Right renal cortex interstitium (tissue), 3 donors: ENCODE results near the gene PDCD4. TPM values are rescaled to one million over a fixed set of nuclear protein-coding genes. Genes with fewer than 3 reads are reported as not detected.

Experiments used
- DNase-seq, 3 donors: peaks; one replicate each; pipeline ENCODE4 v3.0.0-alpha.2; 2013; ENCODE audit warnings: low read depth in 3 of 3, low spot score in 2 of 3
- polyA plus RNA-seq, 3 donors: library from polyadenylated mRNA; unstranded; fragments of 120-200 nt; gene quantifications; one replicate each; pipeline ENCODE4 v1.2.1, GENCODE V29; 2013; ENCODE audit not compliant: insufficient read length in 3 of 3

PDCD4 gene
- polyA plus RNA-seq, 3 donors: 257 to 283 (median 268) TPM

DNA sequence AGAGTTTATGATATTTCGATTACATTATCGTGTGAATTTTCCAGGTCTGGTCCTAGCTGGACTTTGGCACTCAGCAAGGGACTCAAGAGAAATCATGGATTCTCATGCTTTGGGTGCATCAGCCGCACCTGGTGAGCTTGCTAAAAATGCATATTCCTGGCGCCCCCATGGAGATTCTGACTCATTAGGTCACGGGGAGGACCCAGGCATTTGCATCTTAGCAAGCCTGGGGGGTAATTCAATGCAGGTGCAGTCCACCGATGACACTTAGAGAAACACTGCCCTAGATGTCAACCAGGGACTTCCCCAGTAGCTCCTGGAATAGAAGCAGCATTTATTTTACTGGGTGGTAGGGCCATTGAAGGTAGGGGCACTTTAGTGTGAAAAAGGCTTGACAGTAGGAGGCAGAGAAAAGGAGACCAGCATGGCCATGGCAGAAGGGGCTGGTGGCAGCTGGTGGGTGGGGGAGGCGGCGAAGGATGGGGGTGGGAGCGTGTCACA is 29.9 kb upstream of the PDCD4 start:
- no peak for DNase-seq

DNA sequence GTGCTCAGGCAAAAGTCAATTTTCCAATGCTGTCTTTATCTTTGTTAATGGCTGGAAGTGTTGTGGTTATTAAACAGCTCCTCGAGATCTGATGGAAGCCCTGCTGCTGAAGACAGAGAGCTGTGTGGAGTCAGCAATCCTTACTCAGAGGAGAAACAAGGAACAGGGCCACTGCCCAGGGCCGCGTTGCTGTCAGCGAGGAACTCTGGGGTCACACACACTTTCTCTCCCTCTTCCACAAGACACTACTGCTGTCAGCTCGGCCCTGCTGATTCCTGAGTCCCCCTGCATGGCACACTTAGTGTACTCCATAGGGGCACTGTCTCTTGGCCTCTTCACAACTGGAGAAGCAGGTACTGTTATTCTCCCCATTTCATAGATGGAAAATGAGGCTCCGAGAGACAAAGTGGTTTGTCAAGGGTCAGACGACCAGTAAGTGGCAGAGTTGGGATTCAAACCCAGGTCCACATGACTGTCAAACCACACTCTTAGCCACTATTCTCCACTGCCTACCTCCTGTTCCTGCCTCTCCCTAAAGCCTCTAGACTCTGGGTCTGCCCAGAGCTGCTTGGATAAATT is 29.3 kb upstream of the PDCD4 start:
- no peak for DNase-seq

DNA sequence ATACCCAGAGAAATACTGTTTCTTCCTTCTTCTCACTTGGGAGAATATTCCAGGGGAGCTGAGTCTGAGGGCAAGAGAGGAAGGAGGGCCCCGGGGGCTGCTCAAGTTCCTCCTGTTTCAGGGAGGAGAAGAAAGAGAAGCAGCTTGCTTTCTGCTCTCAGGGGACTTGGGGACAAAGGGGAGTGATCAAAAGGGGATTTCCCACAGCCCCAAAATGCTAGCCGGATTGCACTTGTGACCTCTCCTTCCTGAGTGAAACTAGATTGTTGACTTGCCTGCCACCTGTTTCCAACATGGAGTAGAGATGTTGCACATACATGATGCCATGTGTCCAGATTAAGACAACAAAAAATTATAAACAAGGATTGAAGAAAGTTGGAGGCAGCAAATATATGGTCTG is 28.7 kb upstream of the PDCD4 start:
- DNase-seq: no peak

DNA sequence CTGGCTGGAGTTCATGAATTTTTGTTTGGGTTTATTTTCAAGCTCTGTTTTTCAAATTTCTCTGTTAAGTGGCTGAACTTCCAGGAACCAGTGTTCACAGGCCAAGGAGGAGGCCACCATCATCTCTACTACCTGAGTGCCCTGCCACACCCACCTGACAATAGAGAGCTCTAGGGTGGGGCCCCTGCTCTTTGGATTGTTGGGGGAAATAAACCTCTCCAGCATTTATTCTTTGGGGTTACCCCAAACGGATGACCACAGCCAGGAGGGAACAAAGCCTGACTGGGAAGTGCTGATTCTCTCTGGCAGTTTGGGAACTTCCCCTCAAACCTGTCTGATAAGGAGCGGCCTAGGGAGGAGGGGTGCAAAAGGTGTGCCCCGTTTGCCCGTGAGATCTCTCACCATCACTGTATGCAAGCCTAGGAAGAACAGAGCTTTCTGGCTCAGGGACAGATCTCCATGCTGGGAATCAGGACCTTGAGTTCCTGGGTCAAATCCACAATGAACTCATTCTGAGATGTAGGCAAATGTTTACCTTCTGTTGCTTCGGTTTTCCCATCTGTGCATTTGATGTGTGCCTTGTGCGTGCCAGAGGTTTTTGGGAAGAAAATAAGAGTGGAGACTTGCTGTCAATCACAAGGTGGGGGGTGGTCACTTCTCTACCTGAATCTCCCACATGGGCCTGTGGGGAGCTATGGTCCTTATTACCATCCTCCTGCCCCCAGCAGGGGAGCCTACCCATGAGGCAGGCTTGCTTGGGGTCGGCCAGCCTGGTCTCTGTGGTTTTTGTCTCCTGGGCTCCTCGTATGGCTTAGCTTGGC is 27.7 kb upstream of the PDCD4 start:
- no peak for DNase-seq

DNA sequence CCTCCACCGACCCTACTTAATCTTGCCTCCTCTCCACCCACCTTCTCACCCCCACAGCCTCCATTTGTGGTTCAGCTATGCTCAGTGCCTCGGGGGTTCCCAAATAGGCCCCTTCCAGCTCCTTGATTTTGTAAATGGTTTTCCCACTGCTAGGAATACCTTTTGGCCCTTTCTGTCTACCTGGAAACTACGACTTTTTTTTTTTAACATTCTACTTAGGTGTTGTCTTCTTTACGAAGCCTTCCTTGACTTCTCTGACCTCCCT is 27.2 kb upstream of the PDCD4 start:
- no peak for DNase-seq

DNA sequence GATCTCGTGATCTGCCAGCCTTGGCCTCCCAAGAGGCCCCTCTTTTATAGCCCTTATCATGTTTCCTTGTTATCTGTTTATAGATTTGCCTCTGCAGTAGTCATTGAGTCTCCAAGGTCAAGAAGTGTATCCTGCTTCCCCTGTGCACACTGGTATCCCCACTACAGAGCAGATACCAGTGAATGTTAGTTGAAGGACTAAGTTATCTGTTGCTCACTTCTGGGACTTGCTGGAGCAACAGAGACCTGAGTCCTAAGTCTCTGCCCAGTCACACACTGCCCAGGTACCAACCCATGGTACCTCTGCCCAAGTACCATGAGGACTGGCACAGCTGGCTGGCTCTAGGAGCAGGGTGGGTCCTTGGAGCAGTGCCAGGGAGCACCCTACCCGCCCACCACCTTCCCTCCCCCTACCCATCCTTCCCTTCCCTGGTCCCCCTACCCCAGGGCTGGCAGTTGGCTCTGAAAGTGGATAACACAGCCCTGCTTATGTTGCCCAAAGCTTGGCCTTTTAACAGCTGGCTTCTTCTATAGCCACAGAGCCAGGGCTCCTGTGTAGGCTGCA is 26.5 kb upstream of the PDCD4 start:
- no peak for DNase-seq

DNA sequence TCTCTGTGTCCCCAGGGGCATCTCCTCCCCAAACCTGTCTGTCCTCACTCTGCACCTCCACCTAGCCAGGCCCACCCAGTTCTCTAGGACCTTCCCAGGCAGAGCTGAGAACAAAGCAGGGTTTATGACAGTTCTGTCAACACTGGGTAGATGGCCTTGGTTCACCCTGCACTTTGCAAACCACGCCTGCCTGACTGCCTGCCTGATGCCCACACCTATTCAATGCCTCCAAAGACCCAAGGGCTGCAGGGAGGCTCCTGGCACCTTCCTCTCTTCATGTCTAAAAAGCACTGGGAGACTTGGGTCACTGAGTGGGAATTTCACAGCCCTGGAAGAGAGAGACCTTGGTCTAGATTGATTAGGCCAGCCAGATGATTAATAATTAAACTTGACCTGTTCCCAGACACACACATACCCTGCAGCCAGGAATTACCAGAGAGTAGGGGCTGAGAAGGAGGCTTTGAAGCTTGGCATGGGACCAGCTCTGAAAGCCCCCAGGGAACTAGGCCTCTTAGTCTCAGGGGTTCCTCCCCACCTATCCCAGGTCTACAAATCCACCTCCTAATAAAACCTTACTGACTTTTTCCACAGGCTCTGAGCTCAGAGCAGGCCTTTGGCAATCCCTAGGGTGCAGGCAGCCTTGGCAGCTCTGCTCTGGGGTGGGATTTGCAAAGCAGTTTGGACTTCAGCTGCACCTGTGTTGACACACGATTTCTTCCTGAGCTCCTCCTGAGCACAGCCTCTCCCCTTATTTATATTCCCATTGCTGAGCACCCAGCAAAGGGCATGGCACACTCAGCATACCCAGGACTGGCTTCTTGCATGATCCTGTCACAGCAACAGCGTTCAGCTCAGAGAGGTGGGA is 25.7 kb upstream of the PDCD4 start:
- no peak for DNase-seq

DNA sequence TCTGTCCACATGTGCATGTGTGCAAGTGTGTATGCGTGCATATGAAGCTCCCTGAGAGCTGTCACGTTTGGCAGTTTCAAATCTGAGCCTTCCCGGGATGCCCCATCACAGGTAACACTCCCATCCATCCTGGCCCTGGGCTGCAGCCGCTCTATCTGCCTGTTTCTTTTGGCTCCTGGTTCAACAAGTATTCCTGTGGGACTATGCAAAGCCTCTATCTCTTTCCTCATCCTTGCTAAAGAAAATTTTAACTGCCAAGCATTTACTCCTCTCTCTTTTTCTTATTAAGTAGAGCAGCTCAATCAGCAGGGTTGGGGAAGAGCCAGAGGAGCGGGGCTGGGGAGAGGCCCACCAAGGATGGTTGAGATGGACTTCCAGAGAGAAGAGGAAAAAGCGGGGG is 24.4 kb upstream of the PDCD4 start:
- DNase-seq: no peak

DNA sequence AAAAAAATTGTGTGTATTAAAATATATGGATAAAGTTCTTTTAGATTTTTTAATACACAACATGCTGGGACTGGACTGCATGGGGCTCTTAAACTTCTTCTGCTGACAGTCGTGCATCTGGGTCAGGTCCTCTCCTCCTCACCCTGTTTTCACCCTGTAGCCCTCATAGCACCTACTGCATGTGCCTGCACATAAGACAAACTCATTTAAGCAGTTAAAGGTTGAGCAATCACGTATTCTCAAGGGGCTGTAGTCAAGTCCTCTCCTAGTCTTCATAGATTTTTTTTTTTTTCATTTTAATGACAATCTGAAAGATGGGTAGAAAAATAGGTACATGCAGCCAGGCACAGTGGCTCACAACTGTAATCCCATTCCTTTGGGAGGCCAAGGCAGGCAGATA is 23.6 kb upstream of the PDCD4 start:
- no peak for DNase-seq

DNA sequence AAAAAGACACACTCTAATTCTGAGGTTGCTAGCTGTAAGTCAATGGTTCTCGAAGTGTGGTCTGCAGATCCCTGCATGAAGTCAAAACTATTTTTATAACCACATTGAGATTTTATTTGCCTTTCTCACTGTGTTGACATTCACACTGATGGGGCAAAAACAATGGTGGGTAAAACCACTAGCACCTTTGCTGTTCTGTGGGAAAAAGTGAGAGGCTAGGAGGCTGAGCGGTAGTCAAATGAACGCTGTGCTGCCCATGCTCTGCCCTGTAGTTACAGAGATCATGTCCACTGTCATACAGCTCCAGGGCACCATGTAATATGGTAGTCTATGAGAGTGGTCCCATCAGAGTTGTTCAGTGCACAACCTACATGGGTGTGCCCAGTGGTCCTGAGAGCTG is 21.6 kb upstream of the PDCD4 start:
- no peak for DNase-seq

DNA sequence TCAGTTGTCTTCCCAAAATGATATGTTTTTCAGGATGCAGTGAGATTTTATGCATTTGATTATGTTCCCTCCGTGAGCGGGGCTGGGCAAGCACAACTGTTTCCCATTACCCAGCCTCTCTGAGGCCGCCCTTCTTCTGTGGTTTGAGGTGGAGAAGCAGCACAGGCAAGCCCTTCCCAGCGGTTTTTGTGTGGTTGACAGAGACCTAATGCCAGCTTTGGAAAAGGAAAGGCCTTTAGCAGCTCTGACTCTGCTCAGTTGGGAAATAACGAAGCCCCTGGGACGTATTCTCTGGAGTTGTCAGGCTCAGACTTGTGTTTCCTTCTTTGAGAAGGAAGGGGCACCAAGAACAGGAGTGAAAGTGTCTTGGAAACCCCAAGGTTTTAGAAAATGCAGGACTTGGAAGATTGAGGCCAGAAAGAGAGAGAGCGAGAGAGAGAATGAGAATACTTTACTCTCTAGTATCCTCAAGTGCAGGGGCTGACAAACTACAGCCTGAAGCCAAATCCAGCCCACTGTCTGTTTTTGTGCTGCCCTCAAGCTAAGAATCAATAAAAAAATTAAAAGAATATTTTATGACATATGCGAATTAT is 20.6 kb upstream of the PDCD4 start:
- no peak for DNase-seq

DNA sequence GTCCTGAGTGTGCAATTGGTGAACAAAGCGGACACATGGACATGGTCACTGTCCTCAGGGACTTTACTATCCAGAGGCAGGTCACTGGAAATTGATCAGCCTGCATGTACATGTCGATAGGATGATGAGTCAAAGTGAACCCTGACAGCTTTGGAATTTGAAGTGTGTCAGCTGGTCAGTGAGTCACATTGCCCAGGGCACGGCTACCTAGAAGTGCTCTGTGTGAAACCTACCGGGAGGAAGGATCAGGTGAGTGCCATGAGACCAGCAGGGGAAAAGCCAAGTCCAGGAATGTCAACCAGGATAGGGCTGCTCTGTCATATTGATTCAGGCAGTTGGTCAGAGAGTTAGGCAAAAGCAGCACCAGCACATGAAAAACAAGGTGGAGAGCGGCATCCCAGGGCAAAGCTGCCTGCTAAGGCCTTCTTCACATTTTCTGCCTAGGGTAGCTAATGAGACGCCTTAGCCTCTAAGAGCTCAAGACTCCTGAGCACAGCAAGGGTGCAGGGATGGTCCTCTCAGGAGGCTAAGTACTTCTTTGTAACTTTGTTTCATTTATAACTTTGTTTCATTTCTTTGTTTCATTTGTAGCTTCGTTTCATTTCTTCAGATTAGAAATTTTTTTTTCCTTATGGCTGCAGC is 19.4 kb upstream of the PDCD4 start:
- no peak for DNase-seq

DNA sequence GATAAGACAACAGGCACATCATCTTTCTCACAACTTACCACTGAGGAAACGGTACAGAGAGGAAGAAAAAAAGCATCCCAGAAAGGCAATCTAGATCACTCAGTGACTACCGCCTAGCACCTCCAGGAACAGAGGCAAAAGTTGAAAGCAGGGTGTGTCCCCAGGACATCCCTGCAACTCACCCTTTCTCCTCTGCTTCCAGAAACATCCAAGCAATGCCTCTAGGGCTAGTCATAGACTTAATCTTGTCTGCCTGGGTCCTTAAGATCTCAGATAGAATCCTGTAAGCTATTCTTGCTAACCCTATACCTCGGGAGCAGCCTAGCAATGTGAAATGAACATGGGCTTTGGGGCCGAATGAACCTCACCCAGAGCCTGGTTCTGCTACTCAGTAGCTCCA is 18.8 kb upstream of the PDCD4 start:
- DNase-seq: no peak

DNA sequence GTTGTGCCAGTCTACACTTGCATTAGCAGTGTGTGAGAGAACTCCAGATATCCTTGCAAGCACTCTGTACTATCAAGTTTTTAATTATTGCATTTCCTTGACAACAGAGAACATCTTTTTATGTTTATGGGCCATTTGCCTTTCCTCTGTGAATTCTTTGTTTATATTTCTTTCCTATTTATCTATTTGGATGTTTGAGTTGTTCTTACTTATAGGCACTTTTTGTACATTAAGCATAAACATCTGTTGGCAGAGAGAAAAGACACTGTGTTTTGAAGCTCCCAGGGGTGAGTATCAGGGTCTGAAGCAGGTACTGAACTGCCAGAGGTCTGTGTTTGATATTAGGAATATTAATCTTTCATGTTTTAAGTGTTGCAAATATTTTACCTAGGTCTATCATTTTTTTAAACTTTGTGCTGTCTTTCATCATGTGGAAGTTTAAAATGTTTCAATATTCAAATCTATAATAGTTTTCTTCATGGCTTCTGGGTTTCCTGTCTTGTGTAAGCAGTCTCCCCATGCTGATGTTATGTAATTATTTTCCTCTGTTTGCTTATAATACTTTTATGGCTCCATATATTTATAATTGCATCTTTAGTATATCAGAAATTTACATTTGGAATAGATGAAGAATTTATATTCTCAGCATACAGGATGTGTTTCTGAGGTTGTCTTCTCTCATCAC is 17.7 kb upstream of the PDCD4 start:
- DNase-seq: no peak

DNA sequence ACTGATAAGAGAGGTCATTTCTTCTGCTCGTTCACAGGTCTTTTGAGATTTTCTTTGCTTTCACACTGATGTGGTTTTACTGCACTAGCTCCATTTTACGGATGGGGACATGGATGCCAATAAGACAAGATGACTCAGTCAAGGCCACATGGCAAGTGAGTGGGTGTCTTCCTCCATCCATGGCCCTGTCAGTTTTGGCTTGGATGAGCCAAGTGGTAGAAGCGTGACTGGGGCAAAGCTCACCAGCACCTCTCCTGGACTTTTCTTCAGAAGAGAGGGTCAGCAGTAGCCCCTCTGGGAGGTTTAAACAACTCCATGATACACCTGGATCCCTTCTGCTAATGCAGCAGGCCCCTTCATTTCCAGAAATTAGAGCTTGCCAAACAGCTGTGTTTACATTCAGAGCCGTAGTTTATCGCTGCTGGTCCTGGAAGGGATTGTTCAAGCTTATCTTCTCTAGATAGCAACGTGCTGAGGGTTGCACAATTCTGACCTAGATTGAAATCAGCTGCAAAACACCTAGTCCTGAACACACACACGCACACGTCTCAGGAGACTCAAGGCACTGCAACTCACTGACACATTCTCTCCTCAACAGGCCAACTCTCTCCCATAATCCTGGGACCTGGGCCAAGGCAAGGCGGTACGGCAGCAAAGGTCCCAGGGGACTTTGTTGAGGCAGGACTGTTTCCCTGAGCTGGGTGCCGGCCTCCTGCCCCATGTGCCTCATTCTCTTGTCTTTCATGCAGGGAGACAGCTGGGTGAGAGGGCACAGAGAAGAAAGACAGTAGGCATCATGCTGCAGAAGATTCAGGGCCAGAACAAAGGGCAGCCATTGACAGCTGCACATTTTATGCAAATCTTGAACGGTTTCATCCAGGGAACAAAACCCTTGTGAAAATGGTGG is 14.2 kb upstream of the PDCD4 start:
- DNase-seq: no peak

DNA sequence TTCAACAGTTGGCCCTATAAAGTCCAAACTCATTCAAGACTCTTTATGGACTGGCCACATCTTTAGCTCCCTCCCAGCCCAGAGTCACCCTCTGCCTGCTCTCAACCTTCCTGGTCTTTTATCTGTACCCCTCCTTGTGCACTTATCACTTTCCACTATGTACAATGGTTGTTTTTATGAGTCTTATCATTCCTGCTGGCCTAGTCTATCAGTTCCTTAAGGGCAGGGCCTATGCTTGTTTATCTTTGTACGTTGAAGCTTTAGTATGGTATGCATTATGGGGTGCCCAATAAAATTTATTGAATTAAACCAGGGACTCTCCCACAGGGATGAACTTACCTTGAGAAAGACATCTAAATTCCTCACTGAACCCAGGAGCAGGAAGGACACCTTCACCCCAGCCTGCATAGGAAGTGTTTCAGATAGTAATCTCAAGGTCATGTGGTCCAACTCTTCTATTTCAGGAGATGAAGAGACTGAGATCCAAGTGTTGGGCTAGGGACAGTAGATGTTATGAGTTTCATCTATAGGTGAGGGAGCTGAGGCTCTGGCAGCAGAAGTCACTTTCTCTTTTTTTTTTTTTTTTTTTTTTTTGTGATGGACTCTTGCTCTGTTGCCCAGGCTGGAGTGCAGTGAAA is 13.3 kb upstream of the PDCD4 start:
- DNase-seq: no peak

DNA sequence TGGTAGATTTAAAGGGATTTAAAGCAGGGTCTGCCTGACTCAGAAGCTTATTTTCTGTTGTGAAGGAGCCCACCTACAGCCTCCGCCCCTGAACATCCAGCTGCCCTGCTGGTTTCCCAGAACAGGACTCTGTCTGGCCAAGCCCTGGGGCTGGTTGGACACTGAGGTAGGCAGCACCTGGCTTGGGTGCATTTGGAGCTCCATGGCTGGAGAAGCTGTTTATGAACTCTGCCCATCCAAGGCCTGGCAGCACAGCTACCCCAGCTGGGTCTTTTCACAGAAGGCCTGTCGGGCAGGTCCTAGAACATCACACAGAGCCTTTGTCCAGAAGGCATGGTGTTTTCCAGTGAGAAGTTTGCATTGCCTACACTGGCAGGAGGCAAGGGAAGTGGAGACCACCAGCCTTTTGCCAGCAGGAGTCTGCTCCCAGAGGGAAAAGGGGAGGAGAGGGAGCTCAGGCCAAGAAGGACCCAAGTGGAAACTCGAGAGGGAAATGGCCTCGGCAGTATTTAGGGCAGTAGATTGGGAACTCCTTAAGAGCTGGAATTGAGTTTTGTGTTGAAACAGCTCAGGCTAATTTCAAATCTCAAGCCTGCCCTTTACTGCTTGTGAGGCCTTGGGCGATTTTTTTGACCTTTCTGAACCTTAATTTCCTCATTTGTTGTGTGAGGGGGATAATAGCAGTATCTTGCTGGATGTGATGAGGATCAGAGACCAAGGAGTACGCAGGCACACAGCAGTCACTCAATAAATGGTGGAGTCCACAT is 12.3 kb upstream of the PDCD4 start:
- no peak for DNase-seq

DNA sequence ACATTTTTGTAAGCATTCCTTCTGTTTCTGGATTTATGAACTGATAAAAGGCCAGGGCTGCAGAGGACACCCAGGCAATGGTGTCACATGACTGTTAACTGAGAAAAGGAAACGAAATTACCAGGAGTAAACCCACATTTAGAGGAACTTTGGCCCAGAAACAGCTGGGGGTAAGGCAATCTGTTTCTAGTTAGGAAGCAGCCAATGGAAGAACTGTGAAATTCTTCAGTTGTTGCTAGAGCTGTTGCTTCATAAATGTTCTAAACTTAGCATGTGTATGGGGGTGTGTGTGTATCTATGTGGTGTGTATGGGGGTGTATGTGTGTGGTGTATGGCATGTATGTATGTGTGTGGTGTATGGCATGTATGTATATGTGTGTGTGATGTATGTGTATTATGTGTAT is 11.8 kb upstream of the PDCD4 start:
- no peak for DNase-seq
